WTC11 (cell line): ENCODE data around the gene SHISA9. TPM values are rescaled to one million over a fixed set of nuclear protein-coding genes. Genes with fewer than 3 reads are reported as not detected.

Source experiments
- ATAC-seq: fragments of 200-7000 bp; cut with Tn5 transposase; 2 replicates; pipeline ENCODE4 v1.10.0; 2021; ENCODE audit warnings: mild to moderate bottlenecking, moderate library complexity
- CTCF ChIA-PET: fragments of 300-600 bp; sonication (Branson Sonifier 250); formaldehyde crosslinking; loops from one replicate; lab custom pipeline; 2021; ENCODE audit warnings: antibody characterized with exemption; lab: Charles Lee
- POLR2A ChIA-PET: fragments of 350-600 bp; sonication (Branson Sonifier 250); formaldehyde crosslinking; loops from one replicate; lab custom pipeline; 2021; ENCODE audit warnings: antibody characterized with exemption; lab: Charles Lee
- DNase-seq: peaks from one replicate; pipeline ENCODE4 v3.0.0; 2021; ENCODE audit warnings: low spot score
- H3K27ac Mint-ChIP-seq: 2 replicates; pipeline ENCODE4 v1.8.0; 2021; ENCODE audit warnings: mixed read lengths
- H3K27me3 Mint-ChIP-seq: 2 replicates; pipeline ENCODE4 v1.8.0; 2021; ENCODE audit warnings: low read depth, mild to moderate bottlenecking, moderate library complexity, mixed read lengths
- H3K36me3 Mint-ChIP-seq: 2 replicates; pipeline ENCODE4 v1.8.0; 2021; ENCODE audit warnings: mixed read lengths
- H3K4me1 Mint-ChIP-seq: 2 replicates; pipeline ENCODE4 v1.8.0; 2022; ENCODE audit warnings: mixed read lengths
- H3K4me3 Mint-ChIP-seq: 2 replicates; pipeline ENCODE4 v1.8.0; 2021; ENCODE audit warnings: mild to moderate bottlenecking, moderate library complexity, mixed read lengths
- H3K9me3 Mint-ChIP-seq: 2 replicates; pipeline ENCODE4 v1.8.0; 2021; ENCODE audit warnings: mixed read lengths
- ATF1 ChIP-seq: sonication (generic); formaldehyde crosslinking; IDR thresholded peaks from 2 replicates; pipeline ENCODE4 v1.8.1; 2023; ENCODE audit warnings: mild to moderate bottlenecking, moderate library complexity, missing genetic modification reagents
- ESRRA ChIP-seq: sonication (generic); formaldehyde crosslinking; IDR thresholded peaks from 2 replicates; pipeline ENCODE4 v1.8.1; 2022; ENCODE audit warnings: mild to moderate bottlenecking, missing genetic modification reagents, borderline replicate concordance
- FOXJ3 ChIP-seq: sonication (generic); formaldehyde crosslinking; IDR thresholded peaks from 2 replicates; pipeline ENCODE4 v1.9.0; 2021; ENCODE audit warnings: missing genetic modification reagents, mild to moderate bottlenecking, borderline replicate concordance
- GRHL2 ChIP-seq: fragments of 250-450 bp; sonication (Bioruptor Pico); IDR thresholded peaks from 2 replicates; pipeline ENCODE4 v1.8.0; 2022; ENCODE audit warnings: mild to moderate bottlenecking, moderate library complexity; ENCODE audit not compliant: insufficient replicate concordance, severe bottlenecking
- GTF2I ChIP-seq: fragments of 250-450 bp; sonication (Bioruptor Pico); conservative IDR thresholded peaks from 2 replicates; pipeline ENCODE4 v1.4.0; 2021; ENCODE audit warnings: mild to moderate bottlenecking
- KAT7 ChIP-seq: sonication (generic); formaldehyde crosslinking; IDR thresholded peaks from 2 replicates; pipeline ENCODE4 v1.8.1; 2023; ENCODE audit warnings: missing genetic modification reagents, mild to moderate bottlenecking, borderline replicate concordance
- OVOL2 ChIP-seq: fragments of 250-450 bp; sonication (Bioruptor Pico); IDR thresholded peaks from 2 replicates; pipeline ENCODE4 v1.9.0; 2021; ENCODE audit warnings: mild to moderate bottlenecking, borderline replicate concordance
- PRRX2 ChIP-seq: fragments of 250-450 bp; sonication (Bioruptor Pico); IDR thresholded peaks from 2 replicates; pipeline ENCODE4 v1.8.0; 2021; ENCODE audit warnings: mild to moderate bottlenecking
- TEAD1 ChIP-seq: sonication (generic); formaldehyde crosslinking; IDR thresholded peaks from 2 replicates; pipeline ENCODE4 v1.8.0; 2022; ENCODE audit warnings: mild to moderate bottlenecking, missing genetic modification reagents
- ZNF121 ChIP-seq: sonication (generic); formaldehyde crosslinking; IDR thresholded peaks from 2 replicates; pipeline ENCODE4 v1.8.0; 2023; ENCODE audit warnings: missing genetic modification reagents
- ZNF263 ChIP-seq: sonication (generic); formaldehyde crosslinking; IDR thresholded peaks from 2 replicates; pipeline ENCODE4 v1.8.1; 2022; ENCODE audit warnings: low read depth, mild to moderate bottlenecking, moderate library complexity, missing genetic modification reagents
- ZNF317 ChIP-seq: sonication (generic); formaldehyde crosslinking; IDR thresholded peaks from 2 replicates; pipeline ENCODE4 v1.8.1; 2023; ENCODE audit warnings: low read depth, mild to moderate bottlenecking, moderate library complexity, missing genetic modification reagents, borderline replicate concordance
- ZNF416 ChIP-seq: fragments of 250-450 bp; sonication (Bioruptor Pico); IDR thresholded peaks from 2 replicates; pipeline ENCODE4 v1.9.0; 2021; ENCODE audit warnings: mild to moderate bottlenecking, inconsistent platforms
- total RNA-seq: library from RNA; stranded (reverse); gene quantifications from 3 replicates; pipeline ENCODE4 v1.2.3, GENCODE V29; 2021
- TF ChIP-seq, protein P1 (sequence below): sonication (generic); formaldehyde crosslinking; IDR thresholded peaks from 2 replicates; pipeline ENCODE4 v1.8.0; 2023; ENCODE audit warnings: missing genetic modification reagents, mild to moderate bottlenecking, borderline replicate concordance
- TF ChIP-seq, protein P2 (sequence below): fragments of 250-450 bp; sonication (Bioruptor Pico); IDR thresholded peaks from 2 replicates; pipeline ENCODE4 v1.9.0; 2021; ENCODE audit warnings: moderate library complexity, mild to moderate bottlenecking, inconsistent platforms, borderline replicate concordance
- TF ChIP-seq, protein P3 (sequence below): sonication (generic); formaldehyde crosslinking; IDR thresholded peaks from 2 replicates; pipeline ENCODE4 v1.8.1; 2022; ENCODE audit warnings: missing genetic modification reagents, borderline replicate concordance
- TF ChIP-seq, protein P4 (sequence below): sonication (generic); formaldehyde crosslinking; IDR thresholded peaks from 2 replicates; pipeline ENCODE4 v1.8.1; 2023; ENCODE audit warnings: mild to moderate bottlenecking, missing genetic modification reagents
- TF ChIP-seq, protein P5 (sequence below): sonication (generic); formaldehyde crosslinking; IDR thresholded peaks from 2 replicates; pipeline ENCODE4 v1.8.0; 2022; ENCODE audit warnings: mild to moderate bottlenecking, missing genetic modification reagents
- TF ChIP-seq, protein P6 (sequence below): sonication (generic); formaldehyde crosslinking; IDR thresholded peaks from 2 replicates; pipeline ENCODE4 v1.8.1; 2022; ENCODE audit warnings: low read depth, mild to moderate bottlenecking, moderate library complexity, missing genetic modification reagents, borderline replicate concordance
- TF ChIP-seq, protein P7 (sequence below): sonication (generic); formaldehyde crosslinking; IDR thresholded peaks from 2 replicates; pipeline ENCODE4 v1.8.1; 2022; ENCODE audit warnings: low read depth, missing genetic modification reagents, borderline replicate concordance

The SHISA9 gene
- total RNA-seq, 1 experiment from 2014 or later, result 37.5 TPM

DNA sequence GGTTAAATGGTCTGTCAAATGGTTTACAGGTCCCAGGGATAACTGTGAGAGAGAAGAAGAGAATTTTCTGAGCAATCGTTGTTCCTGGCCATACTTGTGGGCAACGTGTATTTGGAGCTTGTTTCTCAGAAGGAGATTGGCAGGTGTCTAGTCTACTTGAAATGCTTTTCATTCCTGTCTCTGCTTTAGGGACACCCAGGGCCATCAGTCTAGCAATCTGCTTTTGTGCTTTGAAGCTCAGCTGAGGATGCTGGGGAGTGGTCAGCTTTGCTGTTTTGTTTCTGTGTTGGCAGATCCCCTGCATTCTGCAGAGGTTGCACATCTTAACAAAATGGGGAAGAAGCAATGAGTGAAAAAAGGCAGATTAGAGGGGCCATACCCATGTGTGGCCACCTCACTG, 193.7 kb downstream of the SHISA9 start:
- TF ChIP-seq, protein P1, sequence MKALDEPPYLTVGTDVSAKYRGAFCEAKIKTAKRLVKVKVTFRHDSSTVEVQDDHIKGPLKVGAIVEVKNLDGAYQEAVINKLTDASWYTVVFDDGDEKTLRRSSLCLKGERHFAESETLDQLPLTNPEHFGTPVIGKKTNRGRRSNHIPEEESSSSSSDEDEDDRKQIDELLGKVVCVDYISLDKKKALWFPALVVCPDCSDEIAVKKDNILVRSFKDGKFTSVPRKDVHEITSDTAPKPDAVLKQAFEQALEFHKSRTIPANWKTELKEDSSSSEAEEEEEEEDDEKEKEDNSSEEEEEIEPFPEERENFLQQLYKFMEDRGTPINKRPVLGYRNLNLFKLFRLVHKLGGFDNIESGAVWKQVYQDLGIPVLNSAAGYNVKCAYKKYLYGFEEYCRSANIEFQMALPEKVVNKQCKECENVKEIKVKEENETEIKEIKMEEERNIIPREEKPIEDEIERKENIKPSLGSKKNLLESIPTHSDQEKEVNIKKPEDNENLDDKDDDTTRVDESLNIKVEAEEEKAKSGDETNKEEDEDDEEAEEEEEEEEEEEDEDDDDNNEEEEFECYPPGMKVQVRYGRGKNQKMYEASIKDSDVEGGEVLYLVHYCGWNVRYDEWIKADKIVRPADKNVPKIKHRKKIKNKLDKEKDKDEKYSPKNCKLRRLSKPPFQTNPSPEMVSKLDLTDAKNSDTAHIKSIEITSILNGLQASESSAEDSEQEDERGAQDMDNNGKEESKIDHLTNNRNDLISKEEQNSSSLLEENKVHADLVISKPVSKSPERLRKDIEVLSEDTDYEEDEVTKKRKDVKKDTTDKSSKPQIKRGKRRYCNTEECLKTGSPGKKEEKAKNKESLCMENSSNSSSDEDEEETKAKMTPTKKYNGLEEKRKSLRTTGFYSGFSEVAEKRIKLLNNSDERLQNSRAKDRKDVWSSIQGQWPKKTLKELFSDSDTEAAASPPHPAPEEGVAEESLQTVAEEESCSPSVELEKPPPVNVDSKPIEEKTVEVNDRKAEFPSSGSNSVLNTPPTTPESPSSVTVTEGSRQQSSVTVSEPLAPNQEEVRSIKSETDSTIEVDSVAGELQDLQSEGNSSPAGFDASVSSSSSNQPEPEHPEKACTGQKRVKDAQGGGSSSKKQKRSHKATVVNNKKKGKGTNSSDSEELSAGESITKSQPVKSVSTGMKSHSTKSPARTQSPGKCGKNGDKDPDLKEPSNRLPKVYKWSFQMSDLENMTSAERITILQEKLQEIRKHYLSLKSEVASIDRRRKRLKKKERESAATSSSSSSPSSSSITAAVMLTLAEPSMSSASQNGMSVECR (CRISPR knock-in tag), result no peak
- TF ChIP-seq GRHL2 (CRISPR knock-in tag) (no peak), ZNF263 (CRISPR knock-in tag) (no peak), TEAD1 (CRISPR knock-in tag) (no peak), ZNF317 (CRISPR knock-in tag) (no peak), KAT7 (CRISPR knock-in tag) (no peak), ZNF121 (no peak), ZNF416 (no peak), OVOL2 (CRISPR knock-in tag) (no peak), ESRRA (CRISPR knock-in tag) (no peak)
- TF ChIP-seq, protein P2, sequence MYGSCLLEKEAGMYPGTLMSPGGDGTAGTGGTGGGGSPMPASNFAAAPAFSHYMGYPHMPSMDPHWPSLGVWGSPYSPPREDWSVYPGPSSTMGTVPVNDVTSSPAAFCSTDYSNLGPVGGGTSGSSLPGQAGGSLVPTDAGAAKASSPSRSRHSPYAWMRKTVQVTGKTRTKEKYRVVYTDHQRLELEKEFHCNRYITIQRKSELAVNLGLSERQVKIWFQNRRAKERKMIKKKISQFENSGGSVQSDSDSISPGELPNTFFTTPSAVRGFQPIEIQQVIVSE (CRISPR knock-in tag), result no peak
- TF ChIP-seq, protein P3, sequence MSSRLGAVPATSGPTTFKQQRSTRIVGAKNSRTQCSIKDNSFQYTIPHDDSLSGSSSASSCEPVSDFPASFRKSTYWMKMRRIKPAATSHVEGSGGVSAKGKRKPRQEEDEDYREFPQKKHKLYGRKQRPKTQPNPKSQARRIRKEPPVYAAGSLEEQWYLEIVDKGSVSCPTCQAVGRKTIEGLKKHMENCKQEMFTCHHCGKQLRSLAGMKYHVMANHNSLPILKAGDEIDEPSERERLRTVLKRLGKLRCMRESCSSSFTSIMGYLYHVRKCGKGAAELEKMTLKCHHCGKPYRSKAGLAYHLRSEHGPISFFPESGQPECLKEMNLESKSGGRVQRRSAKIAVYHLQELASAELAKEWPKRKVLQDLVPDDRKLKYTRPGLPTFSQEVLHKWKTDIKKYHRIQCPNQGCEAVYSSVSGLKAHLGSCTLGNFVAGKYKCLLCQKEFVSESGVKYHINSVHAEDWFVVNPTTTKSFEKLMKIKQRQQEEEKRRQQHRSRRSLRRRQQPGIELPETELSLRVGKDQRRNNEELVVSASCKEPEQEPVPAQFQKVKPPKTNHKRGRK (CRISPR knock-in tag), result no peak
- TF ChIP-seq, protein P4, sequence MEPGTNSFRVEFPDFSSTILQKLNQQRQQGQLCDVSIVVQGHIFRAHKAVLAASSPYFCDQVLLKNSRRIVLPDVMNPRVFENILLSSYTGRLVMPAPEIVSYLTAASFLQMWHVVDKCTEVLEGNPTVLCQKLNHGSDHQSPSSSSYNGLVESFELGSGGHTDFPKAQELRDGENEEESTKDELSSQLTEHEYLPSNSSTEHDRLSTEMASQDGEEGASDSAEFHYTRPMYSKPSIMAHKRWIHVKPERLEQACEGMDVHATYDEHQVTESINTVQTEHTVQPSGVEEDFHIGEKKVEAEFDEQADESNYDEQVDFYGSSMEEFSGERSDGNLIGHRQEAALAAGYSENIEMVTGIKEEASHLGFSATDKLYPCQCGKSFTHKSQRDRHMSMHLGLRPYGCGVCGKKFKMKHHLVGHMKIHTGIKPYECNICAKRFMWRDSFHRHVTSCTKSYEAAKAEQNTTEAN (CRISPR knock-in tag), result no peak
- TF ChIP-seq, protein P5, sequence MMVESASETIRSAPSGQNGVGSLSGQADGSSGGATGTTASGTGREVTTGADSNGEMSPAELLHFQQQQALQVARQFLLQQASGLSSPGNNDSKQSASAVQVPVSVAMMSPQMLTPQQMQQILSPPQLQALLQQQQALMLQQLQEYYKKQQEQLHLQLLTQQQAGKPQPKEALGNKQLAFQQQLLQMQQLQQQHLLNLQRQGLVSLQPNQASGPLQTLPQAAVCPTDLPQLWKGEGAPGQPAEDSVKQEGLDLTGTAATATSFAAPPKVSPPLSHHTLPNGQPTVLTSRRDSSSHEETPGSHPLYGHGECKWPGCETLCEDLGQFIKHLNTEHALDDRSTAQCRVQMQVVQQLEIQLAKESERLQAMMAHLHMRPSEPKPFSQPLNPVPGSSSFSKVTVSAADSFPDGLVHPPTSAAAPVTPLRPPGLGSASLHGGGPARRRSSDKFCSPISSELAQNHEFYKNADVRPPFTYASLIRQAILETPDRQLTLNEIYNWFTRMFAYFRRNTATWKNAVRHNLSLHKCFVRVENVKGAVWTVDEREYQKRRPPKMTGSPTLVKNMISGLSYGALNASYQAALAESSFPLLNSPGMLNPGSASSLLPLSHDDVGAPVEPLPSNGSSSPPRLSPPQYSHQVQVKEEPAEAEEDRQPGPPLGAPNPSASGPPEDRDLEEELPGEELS (CRISPR knock-in tag), result no peak
- TF ChIP-seq, all 79 proteins: peak for 0
- peaks cover 17% of the 10 kb centered on the region for H3K36me3 Mint-ChIP-seq
- DNase-seq (no peak), ATAC-seq (no peak)
- no peak overlapping the region for H3K4me3 Mint-ChIP-seq
- peaks cover 18% of the 10 kb centered on the region for H3K9me3 Mint-ChIP-seq
- H3K4me1 Mint-ChIP-seq, result peaks cover 48% of the 10 kb centered on the region
- ChIA-PET CTCF (no interaction called here), POLR2A (no interaction called here)
- H3K27me3 Mint-ChIP-seq, result no peaks in the 10 kb centered on the region
- no peak overlapping the region for H3K27ac Mint-ChIP-seq

DNA sequence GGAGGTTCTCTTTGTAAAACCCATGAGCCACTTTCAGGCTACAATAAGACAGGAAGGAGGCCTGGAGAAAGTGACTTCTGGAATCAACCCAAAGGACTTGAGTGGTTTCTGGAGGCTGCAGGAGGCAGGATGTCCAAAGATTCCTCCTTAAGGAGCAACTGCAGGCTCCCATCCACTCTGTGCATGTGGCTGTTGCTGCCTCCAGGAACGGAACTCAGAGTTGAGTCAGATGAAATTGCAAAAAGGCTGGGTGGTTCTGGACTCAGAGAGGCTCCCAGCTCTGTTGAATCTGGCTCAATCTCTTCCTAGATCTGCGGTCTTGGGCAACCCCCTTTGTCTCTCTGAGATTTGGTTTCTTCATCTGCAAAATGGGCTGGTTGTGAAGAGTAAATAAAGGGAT, 197.1 kb downstream of the SHISA9 start:
- ChIA-PET CTCF (no interaction called here), POLR2A (no interaction called here)
- Mint-ChIP-seq H3K4me3 (no peak overlapping the region), H3K9me3 (peaks cover 6% of the 10 kb centered on the region), H3K27ac (no peak overlapping the region), H3K36me3 (peaks cover under 1% of the 10 kb centered on the region; the same call in 1 of the 2 replicates)
- TF ChIP-seq FOXJ3 (CRISPR knock-in tag) (no peak), ATF1 (CRISPR knock-in tag) (no peak), GTF2I (CRISPR knock-in tag) (no peak), PRRX2 (CRISPR knock-in tag) (no peak), ESRRA (CRISPR knock-in tag) (no peak), ZNF317 (CRISPR knock-in tag) (no peak), OVOL2 (CRISPR knock-in tag) (no peak)
- TF ChIP-seq, protein P2 (CRISPR knock-in tag), result no peak
- TF ChIP-seq, protein P6, sequence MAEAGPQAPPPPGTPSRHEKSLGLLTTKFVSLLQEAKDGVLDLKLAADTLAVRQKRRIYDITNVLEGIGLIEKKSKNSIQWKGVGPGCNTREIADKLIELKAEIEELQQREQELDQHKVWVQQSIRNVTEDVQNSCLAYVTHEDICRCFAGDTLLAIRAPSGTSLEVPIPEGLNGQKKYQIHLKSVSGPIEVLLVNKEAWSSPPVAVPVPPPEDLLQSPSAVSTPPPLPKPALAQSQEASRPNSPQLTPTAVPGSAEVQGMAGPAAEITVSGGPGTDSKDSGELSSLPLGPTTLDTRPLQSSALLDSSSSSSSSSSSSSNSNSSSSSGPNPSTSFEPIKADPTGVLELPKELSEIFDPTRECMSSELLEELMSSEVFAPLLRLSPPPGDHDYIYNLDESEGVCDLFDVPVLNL (CRISPR knock-in tag), result no peak
- TF ChIP-seq, protein P7, sequence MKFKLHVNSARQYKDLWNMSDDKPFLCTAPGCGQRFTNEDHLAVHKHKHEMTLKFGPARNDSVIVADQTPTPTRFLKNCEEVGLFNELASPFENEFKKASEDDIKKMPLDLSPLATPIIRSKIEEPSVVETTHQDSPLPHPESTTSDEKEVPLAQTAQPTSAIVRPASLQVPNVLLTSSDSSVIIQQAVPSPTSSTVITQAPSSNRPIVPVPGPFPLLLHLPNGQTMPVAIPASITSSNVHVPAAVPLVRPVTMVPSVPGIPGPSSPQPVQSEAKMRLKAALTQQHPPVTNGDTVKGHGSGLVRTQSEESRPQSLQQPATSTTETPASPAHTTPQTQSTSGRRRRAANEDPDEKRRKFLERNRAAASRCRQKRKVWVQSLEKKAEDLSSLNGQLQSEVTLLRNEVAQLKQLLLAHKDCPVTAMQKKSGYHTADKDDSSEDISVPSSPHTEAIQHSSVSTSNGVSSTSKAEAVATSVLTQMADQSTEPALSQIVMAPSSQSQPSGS (CRISPR knock-in tag), result no peak
- TF ChIP-seq, all 79 proteins: peak for 0
- Mint-ChIP-seq H3K27me3 (no peaks in the 10 kb centered on the region), H3K4me1 (peaks cover 55% of the 10 kb centered on the region)
- ATAC-seq, result no peak
- DNase-seq, result no peak
